22Rv1 (cell line): ENCODE measurements around the gene HSP90AB1.

Experiments used
- H3K27ac ChIP-seq: fragments of 450-650 bp; 2 replicates; pipeline ENCODE4 v1.5.1; 2017
- ZFX ChIP-seq: fragments of 450-650 bp; IDR thresholded peaks from 2 replicates; pipeline ENCODE4 v1.6.1; 2017; ENCODE audit warnings: antibody characterized with exemption, borderline replicate concordance
- TF ChIP-seq, protein P1 (sequence below): fragments of 450-650 bp; IDR thresholded peaks from 2 replicates; pipeline ENCODE4 v1.5.1; 2017; ENCODE audit warnings: mild to moderate bottlenecking

HSP90AB1 gene

GRCh38 chr6:44284867-44285266 is 38.0 kb downstream of the HSP90AB1 start:
- no peak overlapping the region for H3K27ac ChIP-seq
- no peak for TF ChIP-seq ZFX
- TF ChIP-seq, protein P1, sequence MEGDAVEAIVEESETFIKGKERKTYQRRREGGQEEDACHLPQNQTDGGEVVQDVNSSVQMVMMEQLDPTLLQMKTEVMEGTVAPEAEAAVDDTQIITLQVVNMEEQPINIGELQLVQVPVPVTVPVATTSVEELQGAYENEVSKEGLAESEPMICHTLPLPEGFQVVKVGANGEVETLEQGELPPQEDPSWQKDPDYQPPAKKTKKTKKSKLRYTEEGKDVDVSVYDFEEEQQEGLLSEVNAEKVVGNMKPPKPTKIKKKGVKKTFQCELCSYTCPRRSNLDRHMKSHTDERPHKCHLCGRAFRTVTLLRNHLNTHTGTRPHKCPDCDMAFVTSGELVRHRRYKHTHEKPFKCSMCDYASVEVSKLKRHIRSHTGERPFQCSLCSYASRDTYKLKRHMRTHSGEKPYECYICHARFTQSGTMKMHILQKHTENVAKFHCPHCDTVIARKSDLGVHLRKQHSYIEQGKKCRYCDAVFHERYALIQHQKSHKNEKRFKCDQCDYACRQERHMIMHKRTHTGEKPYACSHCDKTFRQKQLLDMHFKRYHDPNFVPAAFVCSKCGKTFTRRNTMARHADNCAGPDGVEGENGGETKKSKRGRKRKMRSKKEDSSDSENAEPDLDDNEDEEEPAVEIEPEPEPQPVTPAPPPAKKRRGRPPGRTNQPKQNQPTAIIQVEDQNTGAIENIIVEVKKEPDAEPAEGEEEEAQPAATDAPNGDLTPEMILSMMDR = no peak

- no peak for TF ChIP-seq ZFX
- TF ChIP-seq, protein P1 = no peak
- H3K27ac ChIP-seq = no peak overlapping the region
These were observed 38.8 kb downstream of the HSP90AB1 start for GRCh38 chr6:44285552-44286284.

DNA sequence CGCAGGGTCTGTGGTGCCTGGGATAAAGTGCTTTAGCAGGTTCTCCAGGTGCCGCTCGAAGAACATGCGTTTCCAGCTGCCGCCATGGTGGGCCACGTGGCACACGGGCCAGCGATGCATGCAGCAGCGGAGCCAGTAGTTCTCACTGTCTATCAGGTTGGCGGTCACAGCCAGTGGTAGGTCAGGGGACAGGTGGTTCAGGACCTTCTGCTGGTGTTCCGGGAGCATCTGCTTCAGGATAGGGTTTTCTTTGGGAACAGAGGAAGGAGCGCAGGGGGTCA is 39.3 kb downstream of the HSP90AB1 start:
- TF ChIP-seq, protein P1 = no peak
- TF ChIP-seq ZFX = no peak
- no peak overlapping the region for H3K27ac ChIP-seq

DNA sequence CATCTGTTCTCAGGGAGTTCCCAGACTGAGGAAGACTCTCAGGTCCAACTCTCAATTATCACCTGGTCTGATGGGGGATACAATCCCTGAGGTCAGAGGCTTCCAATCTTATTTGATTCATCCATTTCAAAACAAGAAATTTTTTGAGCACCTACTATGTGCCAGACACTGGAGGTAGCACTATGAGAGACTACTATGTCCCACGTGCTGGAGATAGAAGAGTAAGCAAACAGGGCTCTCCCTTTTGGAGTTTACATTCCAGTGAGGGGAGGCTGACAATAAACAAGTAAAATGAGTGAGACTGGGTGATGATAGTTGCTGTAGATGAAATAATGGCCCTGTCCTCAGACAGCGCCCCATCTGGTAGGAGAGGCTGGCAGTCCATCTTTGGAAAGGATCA is 39.8 kb downstream of the HSP90AB1 start:
- H3K27ac ChIP-seq = no peak overlapping the region
- TF ChIP-seq, protein P1 = 0 out of 2 replicates have a peak, but pooled peaks have one; percentile 5
- no peak for TF ChIP-seq ZFX

DNA sequence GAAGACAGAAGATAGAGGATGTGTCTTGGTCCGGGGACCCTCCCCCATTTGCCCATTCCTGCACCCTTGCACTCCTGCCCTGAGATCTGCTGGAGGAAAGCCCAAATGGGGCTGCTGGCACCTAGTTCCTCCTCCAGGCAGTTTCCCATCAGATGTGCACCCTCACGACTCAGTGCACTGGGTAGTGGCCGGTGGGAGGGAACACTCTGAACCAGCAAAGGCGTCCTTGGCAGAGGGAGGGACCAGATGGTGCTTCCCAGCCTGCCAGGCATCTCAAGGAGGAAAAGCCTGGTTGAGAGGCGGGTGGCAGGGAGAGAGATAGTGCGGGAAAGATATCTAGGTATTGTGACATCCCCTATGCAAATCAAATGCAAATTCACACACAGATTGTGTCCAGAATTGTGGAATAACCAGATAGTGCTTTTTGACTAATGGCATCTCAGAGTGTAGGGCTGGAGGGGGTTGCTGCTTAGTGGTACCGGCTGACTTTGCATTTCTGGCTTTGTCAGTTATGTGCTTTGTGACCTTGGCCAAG is 42.9 kb downstream of the HSP90AB1 start:
- TF ChIP-seq, protein P1 = no peak
- no peak for TF ChIP-seq ZFX
- no peak overlapping the region for H3K27ac ChIP-seq

DNA sequence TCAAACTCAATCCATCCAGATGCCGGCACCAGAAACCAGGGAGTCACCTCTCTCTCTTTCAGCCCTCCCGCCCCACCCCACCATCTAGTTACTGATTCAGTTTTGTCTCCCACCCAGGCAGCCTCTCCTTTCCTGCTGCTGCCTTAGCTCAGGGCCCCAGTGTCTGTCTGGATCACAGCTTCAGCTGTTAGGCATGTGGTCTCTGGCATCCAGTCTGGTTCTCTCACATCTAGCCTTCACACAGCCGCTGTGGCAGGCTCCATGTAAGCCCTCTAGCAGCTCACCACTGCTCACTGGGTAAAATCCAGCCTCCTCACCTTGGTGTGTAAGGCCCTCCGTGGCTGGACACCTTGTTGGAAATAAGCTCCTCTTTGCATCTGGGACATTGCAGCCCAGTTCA is 44.9 kb downstream of the HSP90AB1 start:
- no peak overlapping the region for H3K27ac ChIP-seq
- TF ChIP-seq ZFX = no peak
- TF ChIP-seq, protein P1 = no peak

DNA sequence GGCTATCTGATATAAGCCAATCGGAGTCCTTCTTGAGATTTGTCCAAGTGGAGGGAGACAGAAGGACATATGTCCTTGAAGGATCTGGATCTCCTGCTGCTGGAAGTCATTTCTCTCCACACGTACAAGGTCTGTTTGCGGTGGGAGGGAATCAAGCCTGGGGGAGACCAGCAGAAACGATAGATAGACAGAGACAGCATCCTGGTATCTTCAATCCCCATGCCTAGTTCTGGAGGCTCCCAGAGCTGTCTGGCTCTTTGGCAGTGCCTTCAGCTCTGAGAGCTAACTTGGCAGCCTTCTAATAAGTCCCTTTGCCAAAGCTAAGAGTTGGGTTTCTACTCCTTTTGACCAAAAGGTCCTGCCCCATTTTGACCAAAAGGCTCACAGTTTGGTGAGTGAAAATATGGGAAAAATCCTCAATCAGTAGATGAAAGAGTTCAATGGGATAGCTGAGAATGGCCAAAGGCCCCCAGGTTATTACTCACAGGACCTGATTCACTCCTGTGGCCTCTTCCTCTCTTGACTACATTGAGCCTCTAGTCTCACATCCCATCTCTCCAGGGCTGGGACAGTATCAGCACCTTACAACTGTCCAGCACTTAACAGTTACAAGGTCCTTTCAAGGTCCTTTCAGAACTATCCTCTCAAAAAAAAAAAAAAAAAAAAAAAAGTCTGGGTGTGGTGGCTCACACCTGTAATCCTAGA is 45.9 kb downstream of the HSP90AB1 start:
- TF ChIP-seq, protein P1 = no peak
- no peak for TF ChIP-seq ZFX
- H3K27ac ChIP-seq = no peak overlapping the region
